ENCODE data around the gene ATXN10. TPM values are rescaled to one million over a fixed set of nuclear protein-coding genes. Genes with fewer than 3 reads are reported as not detected.
A peak's percentile ranks its signal among the peaks of the same experiment; 100 is the strongest.
"Not testable (repeated sequence)": the region's sequence is repeated elsewhere in the genome, so short reads cannot be mapped to it uniquely, and the experiment has no call there.

Gene ATXN10
- total RNA-seq, 1 experiment from 2014 or later: 111 TPM

GRCh38 chr22:45709060-45709739 lies 37.6 kb downstream of the ATXN10 start:
- peak; percentile 79 for DNase-seq (ENCODE audit: low spot score)

- DNase-seq (ENCODE audit: low spot score): no peak
Measured at GRCh38 chr22:45709866-45710265, 38.2 kb downstream of the ATXN10 start.

GRCh38 chr22:45710469-45710868 lies 38.8 kb downstream of the ATXN10 start:
- no peak for DNase-seq (ENCODE audit: low spot score)

GRCh38 chr22:45714390-45714789 lies 42.8 kb downstream of the ATXN10 start:
- not testable (repeated sequence) for DNase-seq (ENCODE audit: low spot score)

GRCh38 chr22:45717789-45718188 lies 46.2 kb downstream of the ATXN10 start:
- DNase-seq (ENCODE audit: low spot score): peak; percentile 7

GRCh38 chr22:45718391-45718790 lies 46.8 kb downstream of the ATXN10 start:
- peak; percentile 53 for DNase-seq (ENCODE audit: low spot score)

- DNase-seq (ENCODE audit: low spot score): no peak
Measured at GRCh38 chr22:45720839-45721378, 49.3 kb downstream of the ATXN10 start.

GRCh38 chr22:45722006-45722405 lies 50.4 kb downstream of the ATXN10 start:
- DNase-seq (ENCODE audit: low spot score): no peak

GRCh38 chr22:45726081-45726480 lies 54.4 kb downstream of the ATXN10 start:
- no peak for DNase-seq (ENCODE audit: low spot score)

GRCh38 chr22:45731041-45731797 lies 59.6 kb downstream of the ATXN10 start:
- DNase-seq (ENCODE audit: low spot score): no peak

- no peak for DNase-seq (ENCODE audit: low spot score)
Measured at GRCh38 chr22:45731798-45732495, 60.3 kb downstream of the ATXN10 start.

GRCh38 chr22:45735273-45735672 lies 63.6 kb downstream of the ATXN10 start:
- DNase-seq (ENCODE audit: low spot score): no peak

- DNase-seq (ENCODE audit: low spot score): no peak
Measured at GRCh38 chr22:45738206-45738605, 66.6 kb downstream of the ATXN10 start.

- no peak for DNase-seq (ENCODE audit: low spot score)
Measured at GRCh38 chr22:45740236-45740635, 68.6 kb downstream of the ATXN10 start.

- DNase-seq (ENCODE audit: low spot score): peak; percentile 76
Measured at GRCh38 chr22:45742866-45743450, 71.3 kb downstream of the ATXN10 start.

- DNase-seq (ENCODE audit: low spot score): no peak
Measured at GRCh38 chr22:45743687-45744086, 72.1 kb downstream of the ATXN10 start.

GRCh38 chr22:45744442-45744841 lies 72.8 kb downstream of the ATXN10 start:
- DNase-seq (ENCODE audit: low spot score): no peak

GRCh38 chr22:45750626-45751025 lies 79.0 kb downstream of the ATXN10 start:
- no peak for DNase-seq (ENCODE audit: low spot score)

GRCh38 chr22:45752036-45752435 lies 80.4 kb downstream of the ATXN10 start:
- no peak for DNase-seq (ENCODE audit: low spot score)

GRCh38 chr22:45754822-45755221 lies 83.2 kb downstream of the ATXN10 start:
- no peak for DNase-seq (ENCODE audit: low spot score)

GRCh38 chr22:45756558-45756957 lies 84.9 kb downstream of the ATXN10 start:
- no peak for DNase-seq (ENCODE audit: low spot score)

- no peak for DNase-seq (ENCODE audit: low spot score)
Measured at GRCh38 chr22:45757068-45757467, 85.4 kb downstream of the ATXN10 start.
